IPS-15b (cell line): ENCODE data around the gene OR10Z1.

Source experiments
- H3K27me3 ChIP-seq: one replicate; pipeline ENCODE4 v1.6.1; 2013; ENCODE audit warnings: low read length; ENCODE audit not compliant: control insufficient read depth, insufficient read depth
- H3K36me3 ChIP-seq: one replicate; pipeline ENCODE4 v1.6.1; 2013; ENCODE audit warnings: low read length; ENCODE audit not compliant: control insufficient read depth, insufficient read depth
- H3K4me1 ChIP-seq: one replicate; pipeline ENCODE4 v1.6.1; 2013; ENCODE audit warnings: mild to moderate bottlenecking, low read length; ENCODE audit not compliant: control insufficient read depth, insufficient read depth
- H3K4me3 ChIP-seq: one replicate; pipeline ENCODE4 v1.5.1; 2013; ENCODE audit warnings: low read depth, low read length
- H3K9ac ChIP-seq: one replicate; pipeline ENCODE4 v1.6.1; 2013; ENCODE audit warnings: low read depth, mild to moderate bottlenecking, low read length
- H3K9me3 ChIP-seq: one replicate; pipeline ENCODE4 v1.6.1; 2013; ENCODE audit warnings: mild to moderate bottlenecking, low read length; ENCODE audit not compliant: control insufficient read depth, insufficient read depth

Gene OR10Z1, protein sequence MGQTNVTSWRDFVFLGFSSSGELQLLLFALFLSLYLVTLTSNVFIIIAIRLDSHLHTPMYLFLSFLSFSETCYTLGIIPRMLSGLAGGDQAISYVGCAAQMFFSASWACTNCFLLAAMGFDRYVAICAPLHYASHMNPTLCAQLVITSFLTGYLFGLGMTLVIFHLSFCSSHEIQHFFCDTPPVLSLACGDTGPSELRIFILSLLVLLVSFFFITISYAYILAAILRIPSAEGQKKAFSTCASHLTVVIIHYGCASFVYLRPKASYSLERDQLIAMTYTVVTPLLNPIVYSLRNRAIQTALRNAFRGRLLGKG

GRCh38 chr1:158604968-158605367 is at the start of gene OR10Z1:
Gene OR10Z1 (plus strand): TSS chr1:158605268. CDS start chr1:158606439, 1,171 bp downstream.
- H3K4me3 ChIP-seq: no peak within 1 kb of the TSS
- H3K27me3 ChIP-seq: no peaks in the 10 kb centered on the region
- H3K9ac ChIP-seq: no peak within 1 kb of the TSS
- peaks cover 2% of the 10 kb centered on the region for H3K4me1 ChIP-seq
- H3K36me3 ChIP-seq: no peaks in the 10 kb centered on the region
- H3K9me3 ChIP-seq: no peaks in the 10 kb centered on the region

GRCh38 chr1:158559696-158560095 is 45.4 kb upstream of the OR10Z1 start:
- no peaks in the 10 kb centered on the region for H3K4me1 ChIP-seq
- H3K9me3 ChIP-seq: no peaks in the 10 kb centered on the region
- no peak overlapping the region for H3K4me3 ChIP-seq
- H3K36me3 ChIP-seq: no peaks in the 10 kb centered on the region
- H3K9ac ChIP-seq: no peak overlapping the region
- H3K27me3 ChIP-seq: no peaks in the 10 kb centered on the region

GRCh38 chr1:158563853-158564252 is 41.2 kb upstream of the OR10Z1 start:
- Histone ChIP-seq H3K27me3 (no peaks in the 10 kb centered on the region), H3K36me3 (no peaks in the 10 kb centered on the region), H3K9ac (no peak overlapping the region), H3K9me3 (no peaks in the 10 kb centered on the region), H3K4me3 (no peak overlapping the region), H3K4me1 (no peaks in the 10 kb centered on the region)

- no peaks in the 10 kb centered on the region for H3K36me3 ChIP-seq
- no peak overlapping the region for H3K4me3 ChIP-seq
- no peaks in the 10 kb centered on the region for H3K4me1 ChIP-seq
- H3K9me3 ChIP-seq: no peaks in the 10 kb centered on the region
- no peak overlapping the region for H3K9ac ChIP-seq
- no peaks in the 10 kb centered on the region for H3K27me3 ChIP-seq
Observed at GRCh38 chr1:158564608-158565007, 40.5 kb upstream of the OR10Z1 start.

DNA sequence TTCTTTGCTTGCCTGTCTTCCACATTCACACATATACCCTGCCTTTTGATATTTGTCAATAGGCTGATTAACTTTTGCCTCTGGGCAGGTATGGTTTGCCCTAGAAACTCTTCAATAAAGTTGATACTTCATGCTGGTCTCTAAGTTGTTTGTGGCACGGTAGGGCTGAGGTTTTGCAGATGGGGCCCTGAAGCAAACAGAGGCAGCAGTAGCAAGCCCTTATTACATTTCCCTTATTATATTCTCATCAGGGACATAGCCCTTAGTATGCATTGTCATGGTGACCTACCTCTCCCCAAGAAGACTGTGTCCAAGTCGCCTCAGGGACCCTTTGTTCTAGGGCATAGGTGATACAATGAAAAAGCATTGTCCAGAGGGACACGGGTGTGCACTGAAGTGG is 34.6 kb upstream of the OR10Z1 start, which contains the start of gene OR6P1:
OR6P1 (minus strand) TSS at position 101 of the 400 bp plus-strand sequence. CDS start 6,976 bp downstream, outside the sequence.
- no peaks in the 10 kb centered on the region for H3K9me3 ChIP-seq
- no peaks in the 10 kb centered on the region for H3K27me3 ChIP-seq
- H3K4me3 ChIP-seq: no peak within 1 kb of the TSS
- H3K9ac ChIP-seq: no peak within 1 kb of the TSS
- H3K36me3 ChIP-seq: no peaks in the 10 kb centered on the region
- no peaks in the 10 kb centered on the region for H3K4me1 ChIP-seq

- Histone ChIP-seq H3K27me3 (no peaks in the 10 kb centered on the region), H3K36me3 (no peaks in the 10 kb centered on the region), H3K4me3 (no peak overlapping the region), H3K4me1 (no peaks in the 10 kb centered on the region), H3K9ac (no peak overlapping the region), H3K9me3 (no peaks in the 10 kb centered on the region)
Observed at GRCh38 chr1:158572226-158572625, 32.8 kb upstream of the OR10Z1 start.

DNA sequence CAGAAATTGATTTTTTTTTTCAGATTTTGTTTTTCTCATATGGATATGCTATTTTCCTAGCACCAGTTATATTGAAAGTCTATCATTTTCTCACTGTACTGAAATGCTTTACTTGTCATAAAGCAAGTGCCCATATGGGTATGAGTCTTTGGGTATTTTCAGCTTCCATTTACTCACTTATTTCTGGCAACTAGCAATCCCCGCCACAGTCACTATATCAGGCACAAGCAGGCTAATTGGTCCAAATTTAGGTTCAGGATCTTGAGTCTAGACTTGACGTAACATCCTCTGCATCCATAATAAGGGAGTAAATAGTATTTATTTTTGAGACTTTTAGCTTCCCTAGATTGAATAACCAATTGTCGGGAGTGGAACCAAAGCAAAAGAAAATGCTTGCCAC is 27.5 kb upstream of the OR10Z1 start:
- Histone ChIP-seq H3K9me3 (no peaks in the 10 kb centered on the region), H3K27me3 (no peaks in the 10 kb centered on the region), H3K4me1 (no peaks in the 10 kb centered on the region), H3K9ac (no peak overlapping the region), H3K4me3 (no peak overlapping the region), H3K36me3 (no peaks in the 10 kb centered on the region)

DNA sequence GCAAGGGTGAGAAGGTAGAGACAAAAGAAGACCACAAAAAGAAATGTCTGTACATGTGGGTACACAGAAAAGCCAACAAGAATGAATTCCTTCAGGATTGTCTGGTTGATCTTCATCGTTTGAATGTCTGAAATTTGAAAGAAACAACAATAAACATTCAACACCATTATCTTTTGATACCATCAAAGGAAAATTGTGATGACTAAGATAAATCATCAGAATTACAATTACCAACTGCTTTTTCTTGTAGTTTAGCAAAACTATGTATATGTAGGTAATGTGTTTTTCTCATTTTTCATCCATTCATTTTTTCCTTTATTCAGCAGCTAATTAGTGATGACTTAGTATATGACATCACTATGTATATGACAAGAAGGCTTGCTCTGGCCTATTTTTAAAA is 25.3 kb upstream of the OR10Z1 start, which contains the start of gene OR10X1:
OR10X1 (minus strand) TSS at position 167 of the 400 bp plus-strand sequence; CDS start at position 167, 0 bp downstream.
- H3K27me3 ChIP-seq: no peaks in the 10 kb centered on the region
- H3K4me1 ChIP-seq: no peaks in the 10 kb centered on the region

GRCh38 chr1:158583962-158584361 is 21.1 kb upstream of the OR10Z1 start:
- H3K9ac ChIP-seq: no peak overlapping the region
- H3K36me3 ChIP-seq: no peaks in the 10 kb centered on the region
- H3K9me3 ChIP-seq: peaks cover 7% of the 10 kb centered on the region
- no peak overlapping the region for H3K4me3 ChIP-seq
- no peaks in the 10 kb centered on the region for H3K27me3 ChIP-seq
- no peaks in the 10 kb centered on the region for H3K4me1 ChIP-seq

More for the DNA sequence above, 25.3 kb upstream of the OR10Z1 start, which contains the start of gene OR10X1:
- no peaks in the 10 kb centered on the region for H3K36me3 ChIP-seq
- H3K9me3 ChIP-seq: no peaks in the 10 kb centered on the region
- no peak within 1 kb of the TSS for H3K9ac ChIP-seq
- no peak within 1 kb of the TSS for H3K4me3 ChIP-seq

GRCh38 chr1:158586942-158587341 is 18.1 kb upstream of the OR10Z1 start:
- H3K9ac ChIP-seq: no peak overlapping the region

GRCh38 chr1:158600735-158601134 is 4.3 kb upstream of the OR10Z1 start:
- H3K4me1 ChIP-seq: no peaks in the 10 kb centered on the region
- no peaks in the 10 kb centered on the region for H3K36me3 ChIP-seq
- no peak overlapping the region for H3K4me3 ChIP-seq
- H3K27me3 ChIP-seq: no peaks in the 10 kb centered on the region
- H3K9ac ChIP-seq: no peak overlapping the region
- H3K9me3 ChIP-seq: peaks cover 3% of the 10 kb centered on the region

More at GRCh38 chr1:158586942-158587341, 18.1 kb upstream of the OR10Z1 start:
- Histone ChIP-seq H3K9me3 (peaks cover 7% of the 10 kb centered on the region), H3K36me3 (no peaks in the 10 kb centered on the region), H3K4me3 (no peak overlapping the region), H3K4me1 (no peaks in the 10 kb centered on the region), H3K27me3 (no peaks in the 10 kb centered on the region)

DNA sequence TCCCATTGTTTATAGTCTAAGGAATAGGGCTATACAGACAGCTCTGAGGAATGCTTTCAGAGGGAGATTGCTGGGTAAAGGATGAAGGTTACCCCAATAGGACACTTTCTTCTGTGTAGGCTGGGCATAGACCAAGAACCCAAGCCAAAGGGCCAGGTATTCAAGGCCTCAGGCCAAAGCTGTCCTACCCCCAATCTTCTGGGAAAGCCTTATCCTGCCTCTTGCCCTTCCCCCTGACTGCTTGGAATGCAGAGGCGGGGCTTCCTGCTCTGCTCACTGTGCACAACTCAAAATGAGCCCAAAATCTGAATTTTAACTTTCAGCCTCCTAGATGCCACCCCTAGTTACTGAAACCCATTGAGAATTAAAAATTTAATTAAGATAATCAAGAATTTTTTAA is 2.2 kb downstream of the OR10Z1 start:
- Histone ChIP-seq H3K9ac (no peak overlapping the region), H3K9me3 (no peaks in the 10 kb centered on the region), H3K4me3 (no peak overlapping the region), H3K4me1 (peaks cover 2% of the 10 kb centered on the region), H3K27me3 (no peaks in the 10 kb centered on the region), H3K36me3 (no peaks in the 10 kb centered on the region)
